ENCODE data around the gene RND3. TPM values are rescaled to one million over a fixed set of nuclear protein-coding genes. Genes with fewer than 3 reads are reported as not detected.

The RND3 gene
- total and polyA plus RNA-seq, 2 donors: 45.0 to 139 TPM

DNA sequence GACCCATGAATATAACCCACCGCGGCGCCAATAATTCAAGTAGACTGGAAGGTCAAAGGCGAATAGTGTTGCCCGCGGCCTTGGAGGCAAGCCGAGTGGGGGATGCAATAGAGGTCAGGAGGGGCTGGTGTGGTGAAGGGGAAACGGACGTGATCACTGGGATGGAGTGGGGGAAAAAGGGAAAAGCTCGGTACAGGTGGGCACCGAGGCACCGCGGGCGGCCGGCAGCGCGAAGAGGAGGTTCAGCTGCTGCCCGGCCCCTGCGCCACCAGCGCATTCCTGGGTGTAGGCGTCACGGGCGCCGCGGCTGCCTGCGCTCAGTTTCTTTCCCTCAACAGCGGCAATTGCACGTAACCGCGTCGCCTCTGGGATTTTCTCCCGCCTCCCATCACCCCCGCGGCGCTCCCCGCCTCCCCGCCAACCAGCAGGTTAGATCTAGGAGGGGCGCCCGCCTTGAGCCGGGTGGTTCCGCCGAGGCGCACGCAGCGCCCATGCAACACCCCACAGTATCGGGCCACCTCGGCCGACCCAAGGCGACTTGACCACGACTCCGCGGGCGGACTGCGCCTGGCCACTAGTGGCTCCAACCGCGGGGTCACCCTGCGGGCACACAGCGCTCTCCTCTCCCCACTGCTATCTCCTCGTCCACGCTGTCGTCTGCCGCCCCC is 1.5 kb downstream of the RND3 start:
- no peak for DNase-seq (ENCODE audit: extremely low spot score)
- Histone ChIP-seq H3K4me1 (ENCODE audit: insufficient read depth) (no peaks in the 10 kb centered on the region), H3K36me3 (ENCODE audit: insufficient read depth) (no peaks in the 10 kb centered on the region), H3K27ac (ENCODE audit: low read depth) (peak overlapping the region; percentile 96), H3K4me3 (ENCODE audit: low read depth, low read length) (peak overlapping the region; percentile 72)
- WGBS: under 1% methylated on average over 62 of the region's 62 CpGs

DNA sequence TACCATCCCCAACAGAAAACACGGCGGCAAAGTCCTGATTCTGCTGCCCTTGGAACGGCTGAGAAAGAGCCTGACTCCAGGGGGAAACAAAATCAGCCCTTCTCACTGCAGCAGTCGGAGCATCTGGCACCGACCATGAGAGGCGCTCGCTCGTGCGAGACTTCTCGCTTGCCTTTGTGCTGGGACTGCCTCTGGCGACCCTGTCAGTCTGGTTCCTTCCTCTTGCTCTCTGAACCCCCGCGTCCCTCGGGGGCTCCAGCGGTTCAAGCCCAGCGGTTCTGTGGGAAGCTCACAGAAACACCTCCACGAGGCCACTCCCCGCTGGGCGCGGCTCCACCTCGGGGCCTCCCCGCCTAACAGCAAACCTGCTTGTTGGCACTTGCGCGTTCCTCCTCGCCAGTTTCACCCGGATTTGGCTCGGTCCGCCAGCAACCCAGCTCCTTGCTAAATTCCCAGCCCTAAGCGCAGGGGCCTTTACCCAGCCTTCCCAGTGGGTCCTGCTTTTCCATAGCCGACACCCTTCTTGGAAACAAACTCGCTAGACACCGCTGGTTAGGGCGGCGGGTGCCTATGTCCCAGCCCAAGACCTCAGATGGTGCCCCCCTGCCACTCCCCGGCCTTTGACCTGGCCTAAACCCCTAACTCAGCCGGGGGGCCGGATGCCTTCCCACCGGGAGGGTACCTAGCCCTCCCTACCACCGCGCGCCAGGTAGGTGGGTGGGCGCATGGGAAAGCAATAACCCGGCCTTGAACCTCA is 2.2 kb downstream of the RND3 start:
- Histone ChIP-seq H3K27ac (ENCODE audit: low read depth) (peak overlapping the region; percentile 96), H3K4me1 (ENCODE audit: insufficient read depth) (no peaks in the 10 kb centered on the region), H3K4me3 (ENCODE audit: low read depth, low read length) (peak overlapping the region; percentile 72), H3K36me3 (ENCODE audit: insufficient read depth) (no peaks in the 10 kb centered on the region)
- under 1% methylated on average over 43 of the region's 43 CpGs for WGBS
- no peak for DNase-seq (ENCODE audit: extremely low spot score)

DNA sequence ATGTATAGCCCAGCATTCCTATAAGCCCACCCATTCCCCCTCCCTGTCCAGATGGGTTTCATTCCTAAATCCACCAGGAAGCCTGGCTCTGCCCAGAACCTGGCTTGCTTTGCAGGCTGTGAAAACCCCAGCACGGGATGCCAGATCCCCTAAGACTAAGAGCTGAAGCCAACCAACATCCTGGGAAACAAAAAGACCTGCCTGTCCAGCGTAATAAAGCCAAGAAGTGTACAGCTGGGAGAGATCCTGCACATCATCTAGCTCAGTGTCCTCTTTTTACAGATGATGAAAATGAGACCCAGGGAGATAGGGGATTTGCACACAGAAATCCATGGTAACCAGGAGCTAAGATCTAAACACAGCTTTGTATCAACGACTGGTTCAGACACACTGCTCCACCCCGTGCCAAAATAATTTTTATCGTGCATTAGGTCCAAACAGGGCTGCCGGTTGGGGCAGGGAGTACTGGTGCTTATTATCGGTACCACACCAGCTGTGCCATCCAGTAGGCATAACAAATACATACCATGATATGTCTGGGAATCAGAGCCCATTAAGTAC is 2.9 kb downstream of the RND3 start:
- no peaks in the 10 kb centered on the region for H3K36me3 ChIP-seq (ENCODE audit: insufficient read depth)
- DNase-seq (ENCODE audit: extremely low spot score): no peak
- 12% methylated on average over 7 of the region's 7 CpGs for WGBS
- no peaks in the 10 kb centered on the region for H3K4me1 ChIP-seq (ENCODE audit: insufficient read depth)
- peak overlapping the region; percentile 35 for H3K27ac ChIP-seq (ENCODE audit: low read depth)
- peak overlapping the region; percentile 72 for H3K4me3 ChIP-seq (ENCODE audit: low read depth, low read length)

DNA sequence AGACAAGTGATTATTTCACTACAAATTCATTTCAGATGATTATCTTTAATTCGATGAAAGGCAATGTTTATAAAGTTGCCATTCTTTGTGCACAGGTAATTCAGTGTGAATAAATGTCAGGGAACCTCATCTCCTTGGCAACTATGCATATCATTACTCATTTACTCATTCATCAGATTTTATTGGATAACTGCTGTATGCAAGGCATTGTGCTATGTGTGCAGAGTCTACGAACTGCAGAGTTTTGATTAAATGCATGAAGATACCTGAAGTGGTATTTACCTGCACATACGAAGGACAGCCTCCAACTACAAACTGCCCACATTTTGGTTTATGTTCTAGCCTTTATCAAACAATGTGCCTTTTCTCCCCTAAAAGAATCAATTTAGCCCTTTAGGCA is 3.5 kb downstream of the RND3 start:
- H3K27ac ChIP-seq (ENCODE audit: low read depth): no peak overlapping the region
- peak overlapping the region; percentile 72 for H3K4me3 ChIP-seq (ENCODE audit: low read depth, low read length)
- 48% methylated on average over 3 of the region's 3 CpGs for WGBS
- no peaks in the 10 kb centered on the region for H3K4me1 ChIP-seq (ENCODE audit: insufficient read depth)
- H3K36me3 ChIP-seq (ENCODE audit: insufficient read depth): no peaks in the 10 kb centered on the region
- no peak for DNase-seq (ENCODE audit: extremely low spot score)

DNA sequence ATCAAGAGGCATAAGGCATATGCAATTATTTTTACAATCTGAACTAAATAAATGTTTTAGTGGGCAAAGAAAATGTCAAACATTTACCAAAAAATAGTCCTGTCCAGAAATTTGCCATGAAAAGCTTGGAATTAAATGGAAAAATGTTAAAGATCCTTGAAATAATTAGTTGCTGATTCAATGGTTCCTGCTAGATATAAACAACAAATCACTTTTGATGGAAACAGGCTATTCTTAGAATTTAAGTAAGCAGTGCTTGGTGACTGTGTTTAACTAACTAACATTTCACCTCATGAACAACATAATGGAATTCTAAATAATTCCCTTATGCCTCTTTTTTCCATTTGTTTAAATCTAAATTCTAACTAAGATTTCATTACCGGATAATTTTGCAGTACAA is 3.9 kb downstream of the RND3 start:
- H3K4me3 ChIP-seq (ENCODE audit: low read depth, low read length): no peak overlapping the region
- no peak overlapping the region for H3K27ac ChIP-seq (ENCODE audit: low read depth)
- no peak for DNase-seq (ENCODE audit: extremely low spot score)
- H3K36me3 ChIP-seq (ENCODE audit: insufficient read depth): no peaks in the 10 kb centered on the region
- WGBS: 47% methylated on average over 1 of the region's 1 CpG
- H3K4me1 ChIP-seq (ENCODE audit: insufficient read depth): no peaks in the 10 kb centered on the region

DNA sequence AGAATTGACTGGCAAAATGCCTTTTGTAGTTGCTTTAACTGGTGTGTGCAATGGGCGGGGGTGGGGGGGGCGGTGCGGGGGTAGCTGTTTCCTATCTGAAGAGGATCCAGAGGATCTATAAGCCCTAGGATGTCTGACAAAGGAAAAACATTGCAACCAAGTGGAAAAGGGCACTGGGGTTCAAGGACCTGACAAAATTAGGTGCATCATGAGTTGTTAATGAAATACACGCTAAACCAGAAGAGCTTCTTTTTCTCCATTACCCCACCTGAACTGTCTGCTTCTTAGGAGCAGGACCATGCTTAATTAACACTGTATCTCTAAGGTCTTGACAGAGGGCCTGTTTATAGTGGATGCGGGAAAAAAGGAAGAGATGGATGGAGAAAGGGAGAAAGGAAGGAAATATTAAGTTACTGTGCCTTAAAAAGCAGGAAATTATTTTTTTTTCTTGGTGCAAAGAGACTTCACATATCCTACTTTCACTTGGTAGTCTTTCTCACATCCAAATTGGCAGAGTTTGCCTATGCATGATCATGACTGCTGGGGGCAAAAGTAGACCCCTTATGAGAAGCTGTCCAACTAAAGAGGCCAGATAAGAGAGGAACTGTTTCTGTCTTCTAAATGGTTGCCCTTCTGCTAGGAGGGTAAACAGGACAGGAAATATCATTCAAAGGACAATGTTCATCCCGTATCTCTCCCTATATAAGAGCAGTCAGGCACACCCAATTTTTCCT is 4.6 kb downstream of the RND3 start:
- Histone ChIP-seq H3K4me1 (ENCODE audit: insufficient read depth) (no peaks in the 10 kb centered on the region), H3K27ac (ENCODE audit: low read depth) (no peak overlapping the region)
- 57% methylated on average over 6 of the region's 6 CpGs for WGBS

DNA sequence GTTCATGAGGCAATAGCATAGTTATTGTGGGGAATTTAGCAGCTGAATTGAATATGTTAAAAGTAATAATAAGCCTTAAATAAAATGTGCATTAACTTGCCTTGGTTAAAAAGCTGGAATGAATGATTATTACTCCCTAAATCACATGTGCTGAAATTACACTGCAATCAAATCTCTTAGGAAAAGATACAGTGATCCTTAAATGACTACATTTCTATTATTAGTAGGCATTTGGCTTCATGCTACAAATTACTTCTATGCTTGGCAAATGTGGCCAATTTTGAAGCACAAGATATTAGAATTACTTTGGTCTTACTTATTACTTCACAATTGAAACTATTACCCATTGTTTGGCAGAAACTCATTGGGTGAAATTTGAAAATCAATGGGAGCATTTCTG is 5.4 kb downstream of the RND3 start:
- H3K36me3 ChIP-seq (ENCODE audit: insufficient read depth): no peaks in the 10 kb centered on the region
- no peak overlapping the region for H3K4me3 ChIP-seq (ENCODE audit: low read depth, low read length)
- DNase-seq (ENCODE audit: extremely low spot score): no peak
- H3K4me1 ChIP-seq (ENCODE audit: insufficient read depth): no peaks in the 10 kb centered on the region
- no peak overlapping the region for H3K27ac ChIP-seq (ENCODE audit: low read depth)

More for the DNA sequence above, 4.6 kb downstream of the RND3 start:
- no peak overlapping the region for H3K4me3 ChIP-seq (ENCODE audit: low read depth, low read length)
- DNase-seq (ENCODE audit: extremely low spot score): no peak
- H3K36me3 ChIP-seq (ENCODE audit: insufficient read depth): no peaks in the 10 kb centered on the region

DNA sequence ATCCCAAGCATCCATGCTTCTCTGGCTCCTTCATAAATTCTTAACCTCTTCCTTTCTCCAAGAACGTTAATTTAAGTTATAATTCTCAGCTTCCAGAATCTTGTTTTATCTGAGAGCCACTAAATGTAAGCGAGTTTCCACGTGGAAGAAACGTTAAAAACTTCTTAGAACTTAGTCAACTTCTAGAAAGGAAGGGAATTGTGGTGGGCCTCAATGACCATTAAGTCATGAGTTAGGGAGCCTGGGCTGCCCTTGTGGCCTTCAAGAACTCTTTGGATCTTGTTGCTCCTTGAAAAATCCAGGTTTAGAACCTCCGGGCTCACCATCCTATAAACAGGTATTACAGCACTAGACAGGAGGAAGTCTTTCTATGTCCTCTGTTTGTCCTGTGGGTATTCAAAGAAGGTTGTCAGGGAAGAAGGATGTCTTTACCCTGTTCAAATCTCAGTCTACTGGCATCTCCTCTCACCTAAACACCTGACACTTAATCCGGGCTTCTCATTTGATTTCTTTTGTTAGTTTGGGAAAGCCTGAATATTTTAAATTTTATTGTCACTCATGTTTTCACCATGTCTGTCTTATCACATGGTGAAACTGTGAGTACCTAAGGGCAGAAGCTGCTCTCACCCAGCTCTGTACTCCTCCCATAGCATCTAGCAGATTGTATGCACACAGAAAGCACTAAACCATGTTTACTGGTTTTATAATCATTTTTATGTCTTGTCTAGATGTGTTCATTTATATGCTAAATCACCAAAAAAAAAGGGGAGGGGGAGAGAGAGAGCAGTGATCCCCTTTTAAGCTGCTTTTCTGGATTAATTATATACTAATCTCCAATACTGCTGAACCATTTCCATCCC is 6.3 kb downstream of the RND3 start:
- DNase-seq (ENCODE audit: extremely low spot score): no peak
- 80% methylated on average over 6 of the region's 6 CpGs for WGBS
- peaks cover 2% of the 10 kb centered on the region for H3K4me1 ChIP-seq (ENCODE audit: insufficient read depth)
- no peaks in the 10 kb centered on the region for H3K36me3 ChIP-seq (ENCODE audit: insufficient read depth)
- H3K4me3 ChIP-seq (ENCODE audit: low read depth, low read length): no peak overlapping the region
- H3K27ac ChIP-seq (ENCODE audit: low read depth): peak overlapping the region; percentile 33

DNA sequence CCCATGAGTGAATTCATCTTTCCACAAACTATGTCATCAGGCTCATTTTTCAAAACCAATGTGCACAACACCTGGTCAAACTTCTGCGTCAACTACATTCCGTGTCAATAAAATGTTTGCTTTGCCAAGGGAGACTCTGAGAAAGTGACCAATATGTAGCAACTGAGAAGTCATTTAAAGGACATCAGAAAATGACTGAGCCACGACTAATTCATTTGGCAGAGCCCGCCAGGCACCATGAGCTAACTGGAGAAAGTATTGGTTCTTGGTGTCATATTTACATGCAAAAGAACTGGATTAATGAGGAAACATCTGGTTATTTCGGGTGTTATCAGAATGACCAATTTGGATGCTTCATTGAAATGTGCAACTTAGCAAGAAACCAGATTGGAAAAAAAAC is 7.2 kb downstream of the RND3 start:
- Histone ChIP-seq H3K36me3 (ENCODE audit: insufficient read depth) (no peaks in the 10 kb centered on the region), H3K4me3 (ENCODE audit: low read depth, low read length) (no peak overlapping the region), H3K27ac (ENCODE audit: low read depth) (no peak overlapping the region), H3K4me1 (ENCODE audit: insufficient read depth) (peaks cover 2% of the 10 kb centered on the region)
- 73% methylated on average over 5 of the region's 5 CpGs for WGBS
- no peak for DNase-seq (ENCODE audit: extremely low spot score)

DNA sequence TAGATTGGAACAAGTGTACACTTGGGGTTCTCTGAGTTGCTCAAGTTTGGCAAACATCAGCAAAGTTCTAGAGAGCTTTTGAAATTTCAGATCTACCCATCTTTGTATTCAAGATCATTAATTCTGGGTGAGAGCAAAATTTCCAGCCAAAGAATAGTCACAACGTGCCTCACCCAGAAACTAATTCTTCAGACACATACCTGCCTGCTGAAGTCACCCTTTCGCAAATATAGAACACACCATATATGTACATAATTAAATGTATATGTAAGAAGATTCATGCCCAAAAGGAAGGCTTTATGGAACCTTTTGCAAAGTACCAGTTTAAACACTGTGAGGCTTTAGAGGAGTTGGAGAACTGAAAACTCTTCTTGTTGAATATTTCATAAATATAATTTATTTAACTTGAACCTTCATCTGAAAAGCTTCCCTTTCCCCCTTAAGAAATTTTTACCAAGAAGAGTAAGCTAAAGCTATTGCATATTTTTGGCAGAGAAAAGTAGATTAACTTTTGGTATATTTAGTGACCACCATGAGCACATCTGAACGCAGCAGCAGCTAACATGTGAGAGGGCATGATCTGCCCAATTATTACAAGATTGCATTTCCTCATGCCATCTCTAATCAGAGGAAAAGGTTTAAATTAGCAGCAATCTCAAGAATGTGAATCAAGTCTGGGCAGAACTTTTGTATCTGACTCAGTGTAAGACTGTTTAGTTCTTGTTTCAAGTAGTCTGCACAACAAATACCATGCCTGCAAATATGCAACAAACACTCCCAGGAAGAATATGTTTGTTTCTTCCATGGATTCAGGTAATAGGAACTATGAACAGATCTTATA is 8.2 kb downstream of the RND3 start:
- Histone ChIP-seq H3K27ac (ENCODE audit: low read depth) (peak overlapping the region; percentile 50), H3K36me3 (ENCODE audit: insufficient read depth) (no peaks in the 10 kb centered on the region), H3K4me1 (ENCODE audit: insufficient read depth) (peaks cover 2% of the 10 kb centered on the region), H3K4me3 (ENCODE audit: low read depth, low read length) (no peak overlapping the region)
- WGBS: 54% methylated on average over 3 of the region's 3 CpGs
- DNase-seq (ENCODE audit: extremely low spot score): no peak

DNA sequence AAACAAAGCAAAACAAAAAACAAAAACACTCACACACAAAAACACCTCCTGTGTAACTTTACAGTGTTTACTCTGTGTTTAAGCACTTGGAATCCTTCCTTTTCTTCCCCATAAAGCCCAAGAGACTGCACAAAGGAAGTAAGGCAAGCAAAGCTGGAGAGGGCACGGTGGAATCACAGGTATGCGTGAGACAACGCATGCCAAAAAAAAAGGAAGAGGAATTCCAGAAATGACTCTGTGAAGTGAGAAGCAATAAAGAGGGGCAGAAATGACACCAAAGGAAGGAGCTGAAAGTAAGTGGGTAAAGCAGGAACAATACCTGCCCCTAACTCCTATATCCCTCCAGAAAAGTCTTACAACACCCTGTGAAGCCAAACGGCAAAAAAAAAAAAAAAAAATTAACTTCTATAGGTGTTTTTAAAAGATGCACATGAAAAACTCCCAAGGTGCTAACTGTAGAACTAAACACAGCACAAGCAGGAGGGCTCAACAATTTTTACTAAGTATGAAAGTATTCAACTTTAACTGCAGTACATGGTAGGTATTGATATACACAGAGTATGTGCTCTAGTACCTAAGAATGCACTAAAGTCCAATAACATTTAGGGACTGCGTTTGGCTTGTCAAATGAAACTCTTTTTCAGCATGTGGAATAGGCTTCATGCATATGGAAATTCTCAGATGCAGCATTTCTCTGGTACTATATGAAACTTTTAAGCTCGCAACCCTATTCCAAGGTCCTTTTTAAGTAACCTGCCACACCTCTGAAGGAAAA is 9.1 kb downstream of the RND3 start:
- peak overlapping the region; percentile 50 for H3K27ac ChIP-seq (ENCODE audit: low read depth)
- DNase-seq (ENCODE audit: extremely low spot score): no peak
- H3K4me1 ChIP-seq (ENCODE audit: insufficient read depth): peaks cover 6% of the 10 kb centered on the region
- H3K4me3 ChIP-seq (ENCODE audit: low read depth, low read length): no peak overlapping the region
- no peaks in the 10 kb centered on the region for H3K36me3 ChIP-seq (ENCODE audit: insufficient read depth)
- 33% methylated on average over 6 of the region's 6 CpGs for WGBS

DNA sequence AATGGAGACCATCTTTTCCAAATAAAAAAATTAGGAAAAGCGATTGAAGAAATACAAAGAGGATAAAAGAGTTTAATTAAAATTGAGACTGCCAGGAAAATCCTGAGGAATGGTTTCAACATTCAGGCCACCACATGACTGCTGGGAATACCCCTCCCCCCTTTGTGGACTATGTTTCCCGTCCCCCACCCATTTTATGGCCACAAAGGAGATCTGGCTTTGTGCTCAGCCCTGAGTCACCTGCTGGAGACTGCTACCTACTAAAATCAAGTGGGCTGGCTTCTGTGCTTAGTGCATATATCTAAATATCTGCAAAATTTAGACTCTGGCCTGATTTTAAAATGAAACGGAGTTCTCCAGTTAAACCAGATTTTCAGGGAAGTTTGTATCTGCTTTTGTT is 10.1 kb downstream of the RND3 start:
- 51% methylated on average over 3 of the region's 3 CpGs for WGBS
- Histone ChIP-seq H3K27ac (ENCODE audit: low read depth) (peak overlapping the region; percentile 59), H3K4me1 (ENCODE audit: insufficient read depth) (peaks cover 6% of the 10 kb centered on the region), H3K36me3 (ENCODE audit: insufficient read depth) (no peaks in the 10 kb centered on the region), H3K4me3 (ENCODE audit: low read depth, low read length) (no peak overlapping the region)
- DNase-seq (ENCODE audit: extremely low spot score): no peak
